DMS 273 treated with DMSO at 0.1 percent for 48 hours (cell line): ENCODE measurements around the gene PJA2.
"Not testable (repeated sequence)": the region's sequence is repeated elsewhere in the genome, so short reads cannot be mapped to it uniquely, and the experiment has no call there.

Experiments used
- DNase-seq: peaks from one replicate; lab custom pipeline; 2025; lab: John Stamatoyannopoulos, UW

The PJA2 gene

DNA sequence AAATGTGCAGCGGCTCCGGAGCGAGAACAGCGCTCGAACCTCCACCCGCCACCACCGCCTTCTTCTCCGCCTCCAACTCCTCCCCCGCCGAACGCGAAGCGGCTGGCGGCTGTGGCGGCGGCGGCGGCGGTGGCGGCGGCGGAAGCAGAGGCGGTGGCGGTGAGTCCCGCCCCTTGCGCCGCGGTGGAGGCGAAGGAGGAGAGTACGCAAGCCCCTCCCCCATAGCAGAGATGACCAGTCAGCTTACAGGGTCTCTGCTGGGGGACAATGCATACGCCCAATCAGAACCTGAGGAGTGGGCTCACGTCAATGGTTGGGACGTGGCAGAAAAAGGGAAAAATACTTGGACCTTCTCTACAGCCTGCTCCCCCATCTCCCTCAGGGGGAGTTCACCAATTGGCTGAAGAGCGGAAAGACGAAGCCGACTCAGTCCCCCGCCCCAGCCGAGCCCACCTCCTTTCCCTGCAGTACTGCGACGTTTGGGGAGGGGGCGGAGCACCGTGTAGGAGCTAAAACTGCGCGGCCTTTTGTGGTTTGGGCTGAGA is at the start of gene PJA2:
Gene PJA2, minus strand, starts transcription at position 131 of the 545 bp plus-strand sequence. CDS start 26,541 bp downstream, outside the sequence.
- DNase-seq: peak; percentile 99

DNA sequence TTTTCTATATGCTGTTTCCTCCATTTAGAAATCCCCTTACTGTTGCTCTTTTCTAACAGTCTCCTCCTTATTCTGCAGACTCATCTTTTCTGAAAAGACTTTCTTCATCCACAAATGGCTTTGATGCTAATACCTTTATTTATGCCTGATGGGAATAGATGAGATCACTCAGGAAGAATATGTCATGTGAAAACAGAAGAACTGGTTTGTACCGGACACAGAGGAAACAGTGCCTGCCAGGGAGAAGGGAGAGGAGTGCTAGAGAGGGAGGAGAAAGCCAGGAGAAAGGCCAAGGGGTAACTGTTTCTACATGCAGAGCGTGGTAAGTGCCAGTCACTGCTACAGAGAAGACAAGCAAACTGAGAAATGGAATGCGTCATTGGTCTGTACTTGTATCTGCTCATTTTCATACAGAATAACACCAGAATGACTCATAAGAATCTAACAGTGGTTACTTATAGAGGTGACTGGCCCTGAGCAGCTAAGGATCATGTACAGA is 45.9 kb upstream of the PJA2 start:
- DNase-seq: no peak

DNA sequence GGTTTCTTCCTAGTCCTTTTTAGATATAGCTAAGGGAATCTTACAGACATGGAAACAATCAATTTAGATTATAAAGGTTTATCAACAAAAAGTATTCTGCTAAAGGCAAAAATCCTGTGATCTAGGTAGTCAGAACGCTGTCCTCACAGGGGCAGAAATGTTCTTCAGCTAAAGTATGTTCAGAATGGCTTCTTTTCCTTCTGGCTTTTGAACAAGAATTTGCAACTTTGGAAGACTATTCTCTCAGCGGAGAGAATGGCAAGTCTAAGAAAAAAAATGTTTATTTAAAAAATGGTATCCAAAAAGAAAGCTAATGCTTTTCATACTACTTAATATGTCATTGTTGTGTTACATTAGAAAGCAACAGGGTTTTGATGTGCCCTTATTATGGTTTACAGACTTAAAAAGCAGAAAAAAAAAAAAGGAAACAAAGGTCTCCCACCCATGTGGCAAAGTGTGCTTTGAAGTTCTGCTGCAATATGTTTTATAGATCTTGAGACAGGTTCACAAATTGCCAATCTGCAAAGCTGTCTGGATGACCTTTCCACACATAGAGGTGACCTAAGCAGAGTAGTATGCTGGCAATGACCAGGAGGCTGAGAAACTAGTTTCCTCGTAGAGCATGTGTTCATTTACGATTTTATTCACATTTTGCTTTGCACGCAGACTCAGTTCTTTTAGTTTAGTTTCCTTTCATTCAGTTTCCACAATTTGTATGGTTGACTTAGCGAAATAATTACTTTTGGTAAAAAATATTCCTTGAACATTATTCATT is 45.1 kb upstream of the PJA2 start:
- no peak for DNase-seq

- no peak for DNase-seq
Observed at GRCh38 chr5:109453251-109453650, 43.5 kb upstream of the PJA2 start.

DNA sequence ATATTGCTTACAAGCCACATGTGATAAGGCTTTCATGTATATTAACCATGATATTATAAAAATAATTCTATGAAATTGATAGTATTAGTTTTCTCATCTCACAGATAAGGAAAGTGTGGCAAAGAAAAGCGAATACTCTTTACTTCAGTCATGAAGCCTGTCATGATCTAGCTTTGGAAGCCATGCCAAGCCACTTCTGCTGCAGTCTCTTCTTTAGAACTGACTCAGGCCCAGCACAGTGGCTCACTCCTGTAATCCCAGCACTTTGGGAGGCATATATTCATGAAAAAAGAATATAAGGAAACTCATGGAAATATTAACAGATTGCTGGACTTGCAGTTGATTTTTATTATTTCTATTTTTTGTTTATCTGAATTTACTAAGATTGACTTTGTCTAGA is 42.9 kb upstream of the PJA2 start:
- DNase-seq: no peak

DNA sequence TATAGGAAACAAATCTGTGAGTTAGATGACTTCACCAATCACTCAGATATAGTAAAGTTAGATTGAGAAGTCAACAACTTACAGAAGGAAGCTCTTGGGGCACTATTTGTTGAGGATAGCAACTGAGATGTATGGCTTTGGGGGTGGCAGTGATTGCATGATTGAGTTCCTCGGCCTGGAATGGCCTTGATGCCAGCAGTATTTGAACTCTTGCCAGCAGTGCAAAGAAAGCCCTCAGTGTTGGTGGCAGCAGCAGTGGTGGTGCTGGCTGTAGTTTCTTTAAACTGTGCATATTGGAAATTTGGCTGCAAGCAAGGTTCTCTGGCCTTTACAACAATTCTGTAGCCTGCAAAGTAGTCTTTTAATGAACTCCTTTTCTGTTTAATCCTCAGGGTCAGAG is 41.4 kb upstream of the PJA2 start:
- DNase-seq: no peak

DNA sequence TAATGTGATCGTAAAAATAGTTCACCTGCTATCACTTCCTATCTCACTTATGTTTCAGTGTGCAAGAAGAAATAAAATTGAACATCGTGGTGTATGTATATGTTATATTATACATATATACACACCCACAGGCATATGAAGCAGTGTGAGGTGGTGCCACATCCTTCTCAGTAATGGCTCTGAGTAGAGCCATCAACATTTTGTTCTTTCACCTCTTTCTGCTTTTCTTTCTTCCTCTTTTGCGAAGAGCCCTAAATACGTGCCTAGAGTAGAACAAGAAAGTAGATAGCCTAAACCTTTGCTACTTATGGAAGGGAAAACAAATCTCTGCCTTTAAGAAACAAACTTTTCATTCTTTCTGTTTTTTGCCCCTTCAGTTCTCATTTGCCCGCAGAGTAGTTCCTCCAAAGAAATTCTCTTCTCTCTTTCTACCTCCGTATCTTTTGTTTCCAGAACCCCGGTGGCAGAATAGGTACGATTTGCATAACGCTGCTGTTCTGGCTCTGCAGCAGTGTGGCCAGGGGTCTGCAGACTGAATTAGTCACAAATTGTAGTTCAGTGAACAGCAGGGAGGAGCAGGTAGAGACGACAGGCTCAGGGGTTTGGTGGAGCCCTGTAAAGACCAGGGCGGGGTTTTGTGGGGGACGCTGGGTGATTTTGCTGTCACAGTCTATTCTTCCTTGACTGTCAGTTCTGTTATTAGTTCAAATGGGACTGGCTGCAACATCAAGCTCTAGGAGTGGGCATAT is 40.5 kb upstream of the PJA2 start:
- DNase-seq: no peak

DNA sequence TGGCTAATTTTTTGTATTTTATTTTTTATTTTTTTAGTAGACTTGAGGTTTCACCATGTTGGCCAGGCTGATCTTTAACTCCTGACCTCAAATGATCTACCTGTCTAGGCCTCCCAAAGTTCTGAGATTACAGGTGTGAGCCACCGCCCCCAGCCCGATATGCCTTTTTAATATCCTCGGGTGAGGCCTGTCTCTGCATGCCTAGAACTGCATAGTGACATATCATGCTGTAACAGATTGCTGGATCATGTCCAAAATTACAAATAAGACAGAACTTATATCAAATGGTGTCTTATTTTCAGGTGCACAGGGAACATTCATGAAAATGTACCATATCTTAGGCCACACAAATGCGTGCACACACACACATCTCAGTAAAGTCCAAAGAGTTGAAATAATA is 39.1 kb upstream of the PJA2 start:
- no peak for DNase-seq

DNA sequence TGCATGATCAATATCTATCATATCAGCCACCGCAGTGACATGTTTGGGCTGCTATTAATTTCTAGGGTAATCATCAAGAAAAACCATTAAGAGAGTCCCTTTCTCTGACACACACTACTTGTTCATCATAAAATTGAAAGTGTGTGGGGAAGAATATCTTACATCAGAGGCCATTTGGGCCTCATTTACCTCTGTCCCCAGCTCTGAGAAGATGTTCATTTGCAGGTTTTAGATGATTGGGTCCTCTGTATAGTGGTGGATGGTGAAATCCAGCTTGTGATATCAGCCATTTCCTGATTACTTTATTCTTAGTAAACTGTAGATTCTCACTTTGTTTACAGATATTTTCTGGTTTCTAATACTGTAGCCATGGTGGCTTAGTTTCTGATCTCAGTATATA is 29.8 kb upstream of the PJA2 start:
- DNase-seq: no peak

GRCh38 chr5:109426075-109426474 is 16.3 kb upstream of the PJA2 start:
- no peak for DNase-seq

GRCh38 chr5:109425521-109425920 is 15.7 kb upstream of the PJA2 start:
- not testable (repeated sequence) for DNase-seq

DNA sequence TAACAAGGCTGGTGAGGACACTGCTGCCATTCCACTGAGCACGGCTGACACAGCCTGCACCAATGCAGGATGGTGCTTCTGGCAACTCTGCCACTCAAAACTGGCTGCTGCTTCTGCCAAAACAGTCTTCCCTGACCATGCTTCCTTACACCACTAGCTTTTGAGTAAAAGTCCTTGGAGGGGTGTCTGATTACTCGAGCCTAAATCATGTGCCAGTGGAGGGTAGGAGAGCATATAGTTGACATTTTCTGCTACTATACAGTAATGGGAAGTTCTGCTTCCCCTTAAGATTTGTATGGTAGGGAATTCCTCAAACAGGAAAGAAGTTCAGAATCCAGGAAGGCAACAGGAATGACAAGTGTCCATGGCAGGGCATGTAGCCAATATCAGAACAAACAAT is 12.2 kb upstream of the PJA2 start:
- DNase-seq: no peak

DNA sequence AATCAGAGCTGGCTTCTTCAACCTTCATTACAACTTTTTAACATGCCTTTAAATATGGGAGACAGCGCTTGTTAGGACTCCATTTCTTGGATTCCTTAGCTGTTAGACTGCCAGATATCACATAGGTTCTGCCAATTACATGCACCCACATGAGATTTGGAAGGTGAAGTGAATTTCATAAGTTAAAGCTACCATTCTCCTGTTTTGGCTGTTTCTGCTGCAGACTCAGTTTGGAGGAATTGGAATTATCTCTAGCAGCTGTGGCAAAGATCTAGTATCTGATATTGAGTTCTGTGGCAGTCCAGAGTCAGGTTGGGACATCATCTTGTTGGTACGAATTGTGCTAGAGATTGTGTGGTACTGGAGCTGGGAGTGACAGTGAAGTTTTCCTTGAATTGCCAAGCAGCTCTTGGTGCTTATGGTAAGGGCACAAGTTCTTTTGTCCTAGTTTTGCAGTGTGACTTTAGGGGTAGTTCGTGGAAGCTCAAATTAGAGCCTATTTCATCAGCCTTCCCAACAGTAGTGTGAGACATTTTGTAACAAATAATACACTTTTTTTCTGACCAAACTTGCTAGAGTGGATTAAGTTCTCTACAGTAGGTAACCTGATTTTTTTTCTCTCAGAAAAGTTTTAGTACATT is 9.1 kb upstream of the PJA2 start:
- DNase-seq: no peak

DNA sequence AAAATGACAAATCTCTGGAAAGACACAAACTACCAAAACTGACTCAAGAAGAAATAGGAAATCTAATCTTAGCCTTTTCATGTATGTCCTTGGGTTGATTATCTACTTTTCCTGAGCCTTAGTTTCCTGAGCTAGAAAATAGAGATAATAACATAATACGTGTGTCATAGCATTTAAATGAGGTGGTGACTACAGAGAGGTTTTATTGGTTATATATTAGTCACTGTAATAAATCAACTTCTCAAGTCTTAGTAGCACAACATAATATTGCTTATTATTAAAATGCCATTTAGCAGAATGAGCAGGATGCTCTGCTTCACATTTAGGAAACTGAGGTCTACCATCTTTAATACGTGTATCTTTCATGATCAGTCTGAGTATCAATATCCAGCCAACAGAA is 7.1 kb upstream of the PJA2 start:
- DNase-seq: no peak

DNA sequence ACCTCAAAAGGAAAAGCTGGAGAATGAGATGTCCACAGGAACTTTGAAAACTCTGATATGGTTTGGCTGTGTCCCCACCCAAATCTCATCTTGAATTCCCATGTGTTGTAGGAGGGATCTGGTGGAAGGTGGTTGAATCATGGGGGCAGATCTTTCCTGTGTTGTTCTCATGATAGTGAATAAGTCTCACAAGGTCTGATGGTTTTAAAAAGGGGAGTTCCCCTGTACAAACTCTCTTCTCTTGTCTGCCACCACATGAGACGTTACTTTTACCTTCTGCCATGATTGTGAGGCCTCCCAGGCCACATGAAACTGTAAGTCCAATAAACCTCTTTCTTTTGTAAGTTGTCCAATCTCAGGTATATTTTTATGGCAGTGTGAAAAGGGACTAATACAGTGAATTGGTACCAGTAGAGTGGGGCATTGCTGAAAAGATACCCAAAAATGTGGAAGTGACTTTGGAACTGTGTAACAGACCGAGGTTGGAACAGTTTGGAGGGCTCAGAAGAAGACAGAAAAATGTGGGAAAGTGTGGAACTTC is 4.2 kb upstream of the PJA2 start:
- DNase-seq: not testable (repeated sequence)

GRCh38 chr5:109413458-109413857 is 3.7 kb upstream of the PJA2 start:
- peak; percentile 72 for DNase-seq

DNA sequence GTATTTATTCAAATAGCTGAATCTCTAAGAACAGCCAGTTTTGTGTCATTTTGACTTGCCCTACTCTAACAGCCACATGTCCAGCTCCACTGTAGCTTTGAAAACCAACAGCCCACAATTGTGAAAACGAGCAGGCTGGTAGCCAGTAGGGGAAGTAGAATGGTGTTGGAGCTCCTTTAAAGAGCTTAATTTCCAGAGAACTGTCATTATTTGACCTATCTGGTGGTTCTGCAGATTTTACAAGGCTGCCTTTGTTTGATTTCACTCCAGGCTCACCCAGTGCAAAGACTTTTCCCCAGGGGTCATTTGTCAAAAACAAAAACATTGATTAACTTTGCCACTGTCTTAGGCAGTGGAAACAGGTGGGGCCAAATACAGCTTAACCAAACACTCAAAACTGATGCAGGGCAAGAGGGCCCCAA is 3.2 kb upstream of the PJA2 start:
- DNase-seq: no peak

GRCh38 chr5:109411627-109412026 is 1.9 kb upstream of the PJA2 start:
- no peak for DNase-seq

DNA sequence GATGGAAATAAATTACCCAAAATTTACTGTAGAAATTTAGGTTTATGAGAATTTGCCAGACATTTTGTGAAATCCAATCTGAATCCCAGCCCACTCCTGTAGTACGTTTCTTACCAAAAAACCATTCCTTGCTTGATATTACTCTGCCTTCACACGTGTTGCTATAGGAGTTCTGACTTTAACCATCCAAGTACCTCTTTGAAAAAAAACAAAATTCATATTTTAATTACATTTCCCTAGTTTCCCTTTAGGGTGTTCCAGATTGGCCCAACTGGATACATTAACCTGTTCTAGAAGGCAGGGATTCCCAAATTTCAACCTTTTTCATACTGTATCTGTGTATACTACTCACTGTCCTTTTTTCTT is 1.4 kb upstream of the PJA2 start:
- DNase-seq: no peak

- DNase-seq: peak; percentile 37
Observed at GRCh38 chr5:109410389-109411148, 795 bp upstream of the PJA2 start.
